Hematopoietic multipotent progenitor cell treated with erythropoietin and hydrocortisone succinate and interleukin-3 and kit ligand, for 17 days (in vitro differentiated cells): ENCODE measurements around the gene UCK2.
"Not testable (repeated sequence)": the region's sequence is repeated elsewhere in the genome, so short reads cannot be mapped to it uniquely, and the experiment has no call there.

Source experiments
- DNase-seq: peaks from one replicate; pipeline ENCODE4 v3.0.0-alpha.2; 2015; ENCODE audit warnings: low spot score

UCK2 gene

DNA sequence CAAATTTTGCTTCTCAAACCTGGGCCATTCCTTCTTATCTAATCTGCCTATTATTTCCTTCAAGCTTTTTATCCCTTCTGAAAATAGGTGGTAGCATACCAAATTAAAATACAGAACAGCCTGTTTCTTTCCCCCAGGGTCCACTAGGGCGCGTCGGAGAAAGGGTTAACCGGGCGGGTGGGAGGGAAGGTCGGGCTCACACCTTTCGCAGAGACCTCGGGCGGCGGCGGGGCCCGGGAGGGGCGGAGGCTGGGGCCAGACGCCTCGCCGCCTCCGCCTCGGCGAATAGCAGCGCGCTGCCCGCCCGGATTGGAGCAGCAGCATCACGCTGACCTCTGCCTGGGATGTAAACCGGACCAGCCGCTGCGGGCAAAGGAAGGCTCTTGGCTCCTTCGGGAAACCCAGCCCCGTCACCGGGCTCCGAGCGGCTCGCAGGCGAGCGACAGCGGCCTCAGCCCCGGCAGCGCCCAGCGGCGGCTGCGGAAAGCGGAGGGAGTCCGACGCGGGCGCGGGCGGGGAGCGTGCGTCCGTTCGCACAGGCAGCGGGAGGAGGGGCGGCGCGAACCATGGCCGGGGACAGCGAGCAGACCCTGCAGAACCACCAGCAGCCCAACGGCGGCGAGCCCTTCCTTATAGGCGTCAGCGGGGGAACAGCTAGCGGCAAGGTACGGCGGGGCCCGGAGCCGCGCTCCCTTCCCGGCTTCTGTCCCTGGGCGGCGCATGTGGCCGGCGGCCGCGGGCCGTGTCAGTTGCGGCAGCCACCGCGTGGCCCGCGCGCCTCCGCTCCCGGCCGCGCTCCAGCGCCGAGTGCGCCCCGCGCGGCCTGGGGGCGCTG is at the start of gene UCK2:
TSS of gene UCK2 (plus strand) at position 347 of the 835 bp plus-strand sequence. CDS start at position 567, 220 bp downstream.
- peak; percentile 31 for DNase-seq

GRCh38 chr1:165778197-165778596 is 49.2 kb upstream of the UCK2 start:
- not testable (repeated sequence) for DNase-seq

DNA sequence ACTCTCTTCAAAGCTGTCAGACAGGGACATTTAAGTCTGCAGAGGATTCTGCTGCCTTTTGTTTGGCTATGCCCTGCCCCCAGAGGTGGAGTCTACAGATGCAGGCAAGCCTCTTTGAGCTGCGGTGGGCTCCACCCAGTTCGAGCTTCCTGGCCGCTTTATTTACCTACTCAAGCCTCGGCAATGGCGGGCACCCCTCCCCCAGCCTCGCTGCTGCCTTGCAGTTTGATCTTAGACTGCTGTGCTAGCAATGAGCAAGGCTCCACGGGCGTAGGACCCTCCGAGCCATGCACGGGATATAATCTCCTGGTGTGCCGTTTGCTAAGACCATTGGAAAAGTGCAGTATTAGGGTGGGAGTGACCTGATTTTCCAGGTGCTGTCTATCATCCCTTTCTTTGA is 43.9 kb upstream of the UCK2 start:
- DNase-seq: not testable (repeated sequence)

- no peak for DNase-seq
Measured at GRCh38 chr1:165787741-165788140, 39.7 kb upstream of the UCK2 start.

- DNase-seq: no peak
Measured at GRCh38 chr1:165793951-165794350, 33.5 kb upstream of the UCK2 start.

- DNase-seq: no peak
Measured at GRCh38 chr1:165795894-165796293, 31.5 kb upstream of the UCK2 start.

GRCh38 chr1:165799387-165799786 is 28.0 kb upstream of the UCK2 start:
- DNase-seq: no peak

GRCh38 chr1:165804513-165804912 is 22.9 kb upstream of the UCK2 start:
- not testable (repeated sequence) for DNase-seq

- DNase-seq: no peak
Measured at GRCh38 chr1:165807613-165808012, 19.8 kb upstream of the UCK2 start.

DNA sequence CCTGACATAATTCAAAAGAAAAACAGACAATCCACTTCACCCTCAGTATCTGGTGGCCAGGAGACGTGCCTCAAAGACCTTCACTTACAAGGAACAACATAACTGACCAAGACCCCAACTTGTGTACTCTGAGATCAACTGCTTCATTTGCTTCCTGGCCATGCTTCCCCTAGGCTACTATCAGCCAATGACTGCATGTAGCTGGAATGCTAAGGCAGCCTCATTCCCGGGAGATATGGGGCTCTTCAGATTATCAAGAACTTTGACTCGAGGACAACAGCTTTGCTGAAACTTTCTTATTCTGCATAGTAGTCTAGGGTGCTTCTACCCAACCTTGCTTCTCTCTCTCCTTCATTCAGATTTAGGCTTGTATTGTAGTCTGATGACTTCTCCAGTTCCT is 11.7 kb upstream of the UCK2 start:
- DNase-seq: no peak

DNA sequence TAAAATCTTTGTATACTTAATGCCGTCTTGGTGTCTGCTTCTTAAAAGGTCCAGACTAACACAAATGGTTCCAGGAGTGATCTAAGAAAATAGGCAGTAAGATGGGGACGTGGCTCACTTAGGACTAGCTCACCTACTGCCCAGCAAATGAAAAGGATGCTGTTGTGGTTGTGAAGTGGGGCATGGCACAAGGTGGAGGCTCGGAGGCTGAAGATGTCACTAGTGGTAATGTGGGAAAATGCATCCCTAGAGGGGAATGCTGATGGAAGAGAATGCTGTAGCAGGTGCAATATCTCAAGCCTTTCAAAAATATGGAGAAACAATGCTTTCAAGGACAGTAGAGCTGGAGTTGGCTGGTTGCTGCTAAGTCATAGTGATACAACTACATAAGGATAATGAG is 11.3 kb upstream of the UCK2 start:
- no peak for DNase-seq

- DNase-seq: peak; percentile 27
Measured at GRCh38 chr1:165816826-165817497, 10.5 kb upstream of the UCK2 start.

DNA sequence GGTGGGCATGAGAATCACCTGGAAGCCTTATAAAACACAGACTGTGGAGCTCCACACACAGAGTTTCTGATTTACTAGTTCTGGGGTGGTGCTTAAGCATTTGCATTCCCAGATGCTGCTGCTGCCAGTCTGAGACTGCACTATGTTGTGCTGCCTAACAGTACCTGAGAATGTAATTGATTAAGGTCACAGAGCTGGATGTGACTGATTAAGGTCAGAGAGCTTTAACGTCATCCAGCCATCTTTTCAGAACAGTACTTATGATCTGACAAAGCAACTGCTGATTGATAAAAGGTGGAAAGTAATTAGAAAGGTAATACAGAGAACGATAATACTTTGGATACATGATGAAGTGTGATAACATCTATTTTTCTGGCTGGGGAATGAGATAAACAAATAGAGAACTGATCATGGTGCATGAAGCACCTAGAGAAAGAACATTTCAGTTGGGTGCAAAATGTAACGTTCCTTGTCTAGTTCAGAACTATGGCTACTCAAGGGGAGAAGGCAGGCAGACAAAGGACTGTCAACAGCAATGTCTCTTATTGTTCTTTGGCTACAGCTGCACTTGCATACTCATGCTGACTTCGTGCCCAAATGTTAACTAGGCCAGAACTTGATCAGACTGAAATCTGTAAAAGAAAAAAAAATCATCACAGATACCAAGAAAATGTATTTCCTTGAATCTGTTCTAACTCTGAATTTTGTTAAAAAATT is 3.7 kb upstream of the UCK2 start:
- DNase-seq: no peak

DNA sequence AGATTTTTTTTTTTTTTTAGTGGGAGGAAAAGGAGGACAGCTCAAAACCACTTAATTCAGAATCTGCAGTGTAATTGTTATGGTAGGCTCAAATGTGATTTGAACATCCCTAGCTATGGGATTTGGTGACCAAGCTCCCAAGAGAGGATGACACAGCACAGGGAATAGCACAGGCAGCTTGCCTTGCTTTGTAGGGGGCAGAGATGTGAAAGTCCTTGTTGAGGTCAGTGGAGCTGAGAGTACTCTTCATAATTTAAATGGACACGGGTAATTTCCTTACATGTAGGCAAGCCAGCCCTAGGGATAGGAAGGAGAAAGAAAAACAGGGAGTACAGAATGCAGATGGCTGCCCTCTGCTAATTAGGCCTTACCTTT is 3.2 kb upstream of the UCK2 start:
- no peak for DNase-seq

- no peak for DNase-seq
Measured at GRCh38 chr1:165826565-165827267, 698 bp upstream of the UCK2 start.

- peak; percentile 19 for DNase-seq
Measured at GRCh38 chr1:165828103-165828668, 772 bp downstream of the UCK2 start.

DNA sequence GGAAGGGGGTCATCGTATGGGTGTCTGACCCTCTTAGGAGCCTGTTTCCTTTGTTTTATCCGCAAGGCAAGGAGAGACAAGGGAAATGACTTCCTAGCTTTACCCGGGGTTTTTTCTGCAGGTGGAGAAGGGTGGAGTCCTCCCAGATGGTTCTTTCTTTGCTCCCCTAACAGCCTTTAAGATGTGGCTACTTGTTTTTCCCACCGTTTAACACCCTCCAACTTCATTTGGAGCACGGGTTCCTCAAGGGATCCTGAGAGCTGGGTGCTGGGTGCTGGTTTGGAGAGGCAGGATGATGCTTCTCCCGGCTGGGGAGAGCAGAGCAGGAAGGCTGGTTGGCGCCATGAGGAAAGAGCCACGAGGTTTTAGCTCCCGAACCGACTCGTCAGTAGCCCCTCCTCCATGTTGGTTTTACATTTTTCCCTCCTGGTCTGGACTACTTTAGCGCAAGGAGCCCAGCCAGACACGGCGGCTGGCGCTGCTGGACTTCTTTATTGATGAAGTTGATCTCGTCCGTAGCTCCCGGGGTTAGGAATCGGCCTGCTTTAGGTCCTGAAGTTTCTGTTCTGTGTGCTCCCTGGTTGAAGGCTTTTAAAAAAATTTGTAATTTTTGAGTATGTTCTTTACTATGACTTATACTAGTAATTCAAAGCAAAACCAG is 1.4 kb downstream of the UCK2 start:
- peak; percentile 17 for DNase-seq

DNA sequence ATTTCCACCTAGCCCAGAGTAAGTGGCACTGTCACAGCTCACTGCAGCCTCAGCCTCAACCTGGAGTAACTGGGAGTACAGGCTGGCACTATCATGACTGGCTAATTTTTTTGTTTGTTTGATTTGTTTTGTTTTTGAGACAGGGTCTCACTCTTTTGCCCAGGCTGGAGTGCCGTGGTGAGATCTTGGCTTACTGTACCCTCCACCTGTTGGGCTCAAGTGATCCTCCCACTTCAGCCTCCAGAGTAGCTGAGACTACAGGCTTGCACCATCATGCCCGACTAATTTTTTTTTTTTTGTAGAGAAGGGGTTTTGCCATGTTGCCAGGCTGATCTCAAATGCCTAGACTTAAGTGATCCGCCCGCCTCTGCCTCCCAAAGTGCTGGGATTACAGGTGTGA is 2.5 kb downstream of the UCK2 start:
- DNase-seq: no peak

DNA sequence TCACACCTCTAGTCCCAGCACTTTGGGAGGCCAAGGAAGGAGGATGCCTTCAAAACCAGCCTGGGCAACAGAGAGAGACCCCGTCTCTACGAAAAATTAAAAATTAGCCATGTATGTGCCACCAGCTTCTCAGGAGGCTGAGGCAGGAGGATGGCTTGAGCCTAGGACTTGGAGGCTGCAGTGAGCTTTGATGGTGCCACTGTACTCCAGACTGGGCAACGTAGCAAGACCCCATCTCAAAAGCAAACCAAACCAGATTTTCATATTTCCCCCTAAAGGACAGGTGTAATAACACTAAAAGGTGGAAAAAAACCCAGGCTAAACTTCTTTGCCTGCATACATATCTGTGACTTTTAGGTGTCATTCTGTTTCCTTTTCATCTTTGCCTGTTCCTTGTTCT is 3.7 kb downstream of the UCK2 start:
- DNase-seq: no peak

- DNase-seq: no peak
Measured at GRCh38 chr1:165832902-165833301, 5.5 kb downstream of the UCK2 start.

DNA sequence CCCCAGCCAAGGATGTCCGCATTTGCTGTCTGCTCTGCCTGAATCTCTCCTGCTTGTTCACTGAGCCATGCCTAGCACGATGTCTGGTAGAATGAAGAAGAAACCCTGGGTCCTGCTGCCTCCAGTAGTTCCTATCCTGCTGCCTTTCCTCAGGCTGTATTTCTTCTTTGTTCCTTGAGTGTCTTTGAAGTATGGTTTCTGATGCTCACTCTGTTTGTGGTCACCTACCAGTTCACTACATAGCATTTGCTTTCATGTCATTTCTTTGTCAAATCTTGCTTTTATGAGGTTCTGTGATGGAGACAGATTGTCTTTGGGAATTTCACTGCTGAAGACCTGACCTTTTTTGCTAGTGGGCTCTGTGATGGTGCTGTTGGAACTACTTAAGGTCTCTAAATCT is 5.9 kb downstream of the UCK2 start:
- no peak for DNase-seq
